ENCODE results near the gene SKIC8.
"Not testable (repeated sequence)": the region's sequence is repeated elsewhere in the genome, so short reads cannot be mapped to it uniquely, and the experiment has no call there.

The SKIC8 gene

DNA sequence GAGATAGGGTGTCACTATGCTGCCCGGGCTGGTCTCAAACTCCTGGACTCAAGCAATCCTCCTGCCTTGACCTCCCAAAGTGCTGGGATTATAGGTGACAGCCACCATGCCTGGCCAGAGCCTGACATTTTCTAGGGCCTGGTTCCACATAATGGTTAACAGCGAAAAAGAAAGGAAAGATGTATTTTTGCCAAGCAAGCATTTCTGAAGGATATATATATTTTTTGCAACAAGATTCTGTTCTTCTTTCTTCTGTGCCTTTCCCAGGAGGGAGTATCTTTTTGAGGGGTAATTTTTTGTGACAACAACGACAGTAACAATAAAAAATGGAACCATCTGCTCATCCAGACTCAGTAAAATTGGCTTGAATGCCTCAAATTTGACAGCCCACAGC lies 43.4 kb downstream of the SKIC8 start:
- no peak for DNase-seq (ENCODE audit: low read depth in 1 of 2, low spot score in 1 of 2)

DNA sequence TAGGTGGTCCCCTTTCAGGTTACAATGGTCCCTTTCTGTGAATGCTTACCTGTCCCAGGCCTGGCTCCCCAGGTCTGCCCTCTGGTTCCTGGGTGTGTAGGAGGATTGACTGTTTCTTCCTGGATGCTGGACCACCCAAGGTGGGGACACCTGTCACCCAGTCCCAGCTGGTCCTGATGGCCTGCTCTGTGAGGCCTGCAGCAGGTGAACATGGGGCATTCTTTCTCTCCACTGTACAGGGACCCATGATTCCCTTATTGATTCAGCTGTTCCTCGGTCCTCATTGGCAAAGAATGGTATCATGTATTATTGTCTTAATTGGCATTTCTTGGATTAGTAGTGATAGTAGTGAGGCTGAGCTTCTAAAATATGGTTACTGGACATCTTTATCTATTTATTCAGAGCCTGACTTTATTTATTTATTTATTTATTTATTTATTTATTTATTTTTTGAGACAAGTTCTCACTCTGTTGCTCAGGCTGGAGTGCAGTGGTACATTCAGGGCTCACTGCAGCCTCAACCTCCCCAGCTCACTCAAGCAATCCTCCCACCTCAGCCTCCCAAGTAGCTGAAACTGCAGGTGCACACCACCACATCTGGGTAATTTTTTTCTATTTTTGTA lies 43.9 kb downstream of the SKIC8 start:
- no peak for DNase-seq (ENCODE audit: low read depth in 1 of 2, low spot score in 1 of 2)

- no peak for DNase-seq (ENCODE audit: low read depth in 1 of 2, low spot score in 1 of 2)
Observed at GRCh38 chr15:78251136-78251535, 48.3 kb downstream of the SKIC8 start.

DNA sequence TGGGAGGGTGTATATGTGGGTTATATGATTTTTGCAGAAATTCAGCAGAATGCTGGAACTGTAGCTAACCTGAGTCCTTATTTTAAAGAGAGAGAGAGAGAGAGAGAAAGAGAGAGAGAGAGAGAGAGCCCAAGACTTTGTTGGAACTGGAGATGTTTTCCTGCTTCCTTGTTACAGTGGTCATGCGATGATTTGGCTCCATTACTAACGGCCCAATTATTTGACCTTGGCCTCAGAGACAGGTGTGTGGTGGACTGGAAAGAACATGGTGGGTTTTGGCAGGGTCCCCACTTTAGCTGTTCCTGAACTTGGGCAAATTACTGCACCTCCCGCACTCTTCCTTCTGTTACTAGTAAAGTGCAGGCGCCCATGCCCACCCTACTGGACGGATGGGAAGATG lies 50.3 kb downstream of the SKIC8 start:
- no peak for DNase-seq (ENCODE audit: low read depth in 1 of 2, low spot score in 1 of 2)

GRCh38 chr15:78247911-78248310 lies 51.5 kb downstream of the SKIC8 start:
- DNase-seq (ENCODE audit: low read depth in 1 of 2, low spot score in 1 of 2), result no peak

- not testable (repeated sequence) for DNase-seq (ENCODE audit: low read depth in 1 of 2, low spot score in 1 of 2)
Observed at GRCh38 chr15:78245976-78246620, 53.3 kb downstream of the SKIC8 start.

- DNase-seq (ENCODE audit: low read depth in 1 of 2, low spot score in 1 of 2), result not testable (repeated sequence)
Observed at GRCh38 chr15:78245392-78245791, 54.0 kb downstream of the SKIC8 start.

GRCh38 chr15:78244893-78245292 lies 54.5 kb downstream of the SKIC8 start:
- no peak for DNase-seq (ENCODE audit: low read depth in 1 of 2, low spot score in 1 of 2)

DNA sequence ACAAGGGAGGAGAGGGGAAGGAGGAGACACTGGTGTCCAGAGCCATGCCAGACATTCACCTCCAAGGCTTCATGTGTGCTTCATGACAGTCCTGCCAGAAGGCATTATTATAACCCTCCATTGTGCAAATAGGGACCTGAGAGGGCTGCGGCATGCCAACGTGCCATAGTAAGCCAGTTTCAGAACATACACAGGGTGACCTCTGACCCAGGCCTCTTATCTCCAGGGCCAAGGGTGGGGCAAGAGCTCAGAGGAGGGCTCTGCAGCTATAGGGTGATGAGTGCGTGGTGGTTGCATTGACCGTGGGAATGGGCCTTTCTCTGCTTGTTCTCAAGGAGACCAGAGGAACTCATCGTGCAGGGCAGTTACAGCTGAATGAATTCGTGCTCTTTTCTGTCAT lies 55.3 kb downstream of the SKIC8 start:
- no peak for DNase-seq (ENCODE audit: low read depth in 1 of 2, low spot score in 1 of 2)

DNA sequence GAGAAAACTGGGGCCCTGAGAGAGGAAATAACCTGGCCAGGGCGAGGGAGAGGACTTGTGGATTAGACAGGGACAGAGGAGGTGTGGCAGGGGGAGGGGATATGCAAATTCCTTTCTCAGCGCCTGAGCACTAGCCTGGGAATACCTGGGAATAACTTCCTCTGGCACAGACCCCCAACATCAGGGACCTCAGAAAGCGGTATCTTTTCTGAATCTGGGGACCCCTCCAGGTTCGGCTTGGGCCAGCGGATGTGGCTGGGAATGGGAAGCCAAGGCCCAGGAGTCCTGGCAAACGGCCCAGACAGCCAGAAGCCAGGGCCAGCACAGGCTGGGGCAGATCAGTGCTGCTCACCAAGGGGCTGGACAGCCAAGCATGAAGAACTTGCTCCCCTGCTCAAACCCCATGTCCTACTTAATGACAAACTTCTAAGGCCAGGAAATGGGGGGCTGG lies 55.9 kb downstream of the SKIC8 start:
- no peak for DNase-seq (ENCODE audit: low read depth in 1 of 2, low spot score in 1 of 2)

- no peak for DNase-seq (ENCODE audit: low read depth in 1 of 2, low spot score in 1 of 2)
Observed at GRCh38 chr15:78243058-78243457, 56.4 kb downstream of the SKIC8 start.

GRCh38 chr15:78242128-78242527 lies 57.3 kb downstream of the SKIC8 start:
- no peak for DNase-seq (ENCODE audit: low read depth in 1 of 2, low spot score in 1 of 2)

GRCh38 chr15:78241017-78241416 lies 58.4 kb downstream of the SKIC8 start:
- peak; percentile 62 to 75 for DNase-seq (ENCODE audit: low read depth in 1 of 2, low spot score in 1 of 2)

DNA sequence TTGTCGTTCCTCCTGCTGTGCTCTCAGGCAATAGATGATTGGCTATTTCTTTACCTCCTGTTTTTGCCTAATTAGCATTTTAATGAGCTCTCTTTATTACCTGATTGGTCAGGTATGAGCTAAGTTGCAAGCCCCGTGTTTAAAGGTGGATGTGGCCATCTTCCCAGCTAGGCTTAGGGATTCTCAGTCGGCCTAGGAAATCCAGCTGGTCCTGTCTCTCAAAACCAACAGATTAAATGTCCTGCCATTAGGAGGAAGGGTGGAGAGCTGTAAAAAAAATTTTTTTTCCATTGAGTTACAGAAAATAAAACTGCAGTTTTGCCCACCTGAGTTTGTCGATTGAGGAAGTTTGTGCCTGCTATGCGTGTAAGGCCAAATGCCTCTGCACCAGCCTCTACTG lies 59.6 kb downstream of the SKIC8 start:
- DNase-seq (ENCODE audit: low read depth in 1 of 2, low spot score in 1 of 2), result no peak

- no peak for DNase-seq (ENCODE audit: low read depth in 1 of 2, low spot score in 1 of 2)
Observed at GRCh38 chr15:78237146-78237545, 62.3 kb downstream of the SKIC8 start.

GRCh38 chr15:78236491-78236890 lies 62.9 kb downstream of the SKIC8 start:
- no peak for DNase-seq (ENCODE audit: low read depth in 1 of 2, low spot score in 1 of 2)

DNA sequence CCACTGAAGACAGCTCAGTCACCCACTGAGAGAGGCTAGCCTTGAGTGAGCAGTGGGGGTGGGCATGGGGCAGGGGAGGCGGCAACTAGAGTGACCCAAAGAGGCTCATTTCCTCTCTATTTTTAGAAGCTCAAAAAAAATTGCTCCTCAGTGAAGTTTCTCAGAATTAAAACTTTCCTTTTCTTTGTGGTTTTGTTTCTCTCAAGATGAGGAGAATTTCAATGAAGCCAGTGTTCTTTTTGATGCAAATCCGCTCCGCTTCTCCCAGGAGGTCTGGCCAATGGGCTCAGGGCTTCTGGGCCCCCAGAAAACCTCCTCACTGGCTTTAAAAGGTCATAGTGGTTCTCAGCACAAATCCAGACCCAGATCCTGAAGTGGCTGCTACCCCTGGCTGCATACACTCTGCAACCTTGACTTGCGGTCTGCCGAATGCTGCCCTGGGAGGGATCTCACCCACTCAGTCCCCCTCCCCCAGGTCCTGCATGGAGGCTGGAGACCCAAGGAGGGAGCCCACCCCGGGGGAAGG lies 64.8 kb downstream of the SKIC8 start, which contains the start of gene ACSBG1:
ACSBG1 (minus strand) TSS at position 51 of the 526 bp plus-strand sequence. CDS start 64 bp downstream, outside the sequence.
- DNase-seq (ENCODE audit: low read depth in 1 of 2, low spot score in 1 of 2), result no peak

DNA sequence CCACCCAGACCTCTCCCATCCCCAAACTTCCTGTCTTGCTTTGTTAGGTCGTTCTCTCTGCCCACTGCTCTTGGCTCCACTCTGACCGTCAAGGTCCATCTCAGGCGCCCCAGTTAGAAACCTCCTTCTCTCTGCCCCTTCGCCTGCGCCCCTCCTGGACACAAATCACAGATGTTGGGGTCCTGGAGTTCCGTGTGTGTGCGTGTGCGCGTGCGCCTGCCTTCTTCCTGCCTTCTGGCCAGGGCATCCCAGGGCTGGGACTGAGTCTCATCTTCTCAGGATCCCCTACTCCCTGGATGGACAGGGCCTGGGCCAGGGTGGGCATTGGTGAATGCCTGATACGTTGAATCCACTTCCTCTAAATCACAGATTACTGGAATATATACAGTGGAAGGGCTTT lies 65.9 kb downstream of the SKIC8 start:
- no peak for DNase-seq (ENCODE audit: low read depth in 1 of 2, low spot score in 1 of 2)
